ENCODE results near the gene TMEM234. TPM values are rescaled to one million over a fixed set of nuclear protein-coding genes. Genes with fewer than 3 reads are reported as not detected.
A peak's percentile ranks its signal among the peaks of the same experiment; 100 is the strongest.

The TMEM234 gene
- polyA plus RNA-seq, 2 donors: 10.4 to 15.6 TPM

DNA sequence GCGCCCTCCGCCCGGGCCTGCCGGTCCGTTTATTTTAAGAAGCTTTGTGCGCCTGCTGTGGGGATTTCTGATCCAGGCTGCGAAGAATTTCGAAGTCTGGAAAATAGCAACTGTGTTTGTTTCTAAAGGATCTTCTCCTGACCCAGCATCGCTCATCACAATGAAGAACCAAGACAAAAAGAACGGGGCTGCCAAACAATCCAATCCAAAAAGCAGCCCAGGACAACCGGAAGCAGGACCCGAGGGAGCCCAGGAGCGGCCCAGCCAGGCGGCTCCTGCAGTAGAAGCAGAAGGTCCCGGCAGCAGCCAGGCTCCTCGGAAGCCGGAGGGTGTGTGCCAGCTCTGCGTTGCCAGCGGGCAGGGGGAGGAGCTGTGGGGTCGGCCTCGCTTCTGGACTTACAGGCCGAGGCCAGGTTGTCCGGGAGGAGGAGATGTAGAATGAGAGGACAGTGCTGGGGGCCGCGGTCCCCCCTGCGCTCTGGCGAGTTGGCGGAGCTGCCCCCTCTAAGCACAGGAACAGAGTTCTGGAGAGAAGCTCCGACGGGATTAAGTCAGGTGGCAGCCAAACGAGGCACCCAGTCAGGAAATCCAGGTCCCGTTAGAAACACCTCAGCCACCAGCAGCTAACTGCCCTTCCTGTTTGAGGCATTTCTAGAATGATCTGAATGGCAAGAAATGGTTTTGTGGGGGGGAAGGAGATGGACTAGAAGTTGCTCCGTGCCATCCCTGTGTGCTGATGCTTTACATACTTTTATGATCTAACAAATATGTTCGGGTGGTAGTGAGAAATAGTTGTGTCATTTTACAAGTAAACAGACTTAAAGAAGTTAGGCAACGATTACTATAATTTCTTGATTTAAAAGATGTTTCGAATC is 41.7 kb downstream of the TMEM234 start:
- whole genome bisulfite sequencing, 2 donors: 3 to 4% methylated on average over 36 of the region's 36 CpGs
- no peaks in the 10 kb centered on the region for H3K27me3 ChIP-seq (ENCODE audit: control insufficient read depth in 1 of 2, insufficient read depth in 2 of 2, low read length in 2 of 2)
- H3K9me3 ChIP-seq (ENCODE audit: control insufficient read depth in 2 of 2, insufficient read depth in 1 of 2, low read depth in 1 of 2, low read length in 1 of 2): no peaks in the 10 kb centered on the region
- H3K4me3 ChIP-seq (ENCODE audit: low read depth in 1 of 2, low read length in 2 of 2): peak overlapping the region; percentile 54 to 74
- peaks cover 7 to 12% of the 10 kb centered on the region in 2 donors for H3K36me3 ChIP-seq (ENCODE audit: control insufficient read depth in 2 of 2, insufficient read depth in 2 of 2, low read length in 1 of 2)
- peak overlapping the region; percentile 93 to 99 for H3K27ac ChIP-seq (ENCODE audit: low read depth in 2 of 2, low read length in 1 of 2)
- H3K4me1 ChIP-seq (ENCODE audit: control insufficient read depth in 2 of 2, insufficient read depth in 2 of 2, low read length in 1 of 2): peaks cover 0 to 10% of the 10 kb centered on the region in 2 donors

- Histone ChIP-seq H3K36me3 (ENCODE audit: control insufficient read depth in 2 of 2, insufficient read depth in 2 of 2, low read length in 1 of 2) (peaks cover 4 to 11% of the 10 kb centered on the region in 2 donors), H3K9me3 (ENCODE audit: control insufficient read depth in 2 of 2, insufficient read depth in 1 of 2, low read depth in 1 of 2, low read length in 1 of 2) (no peaks in the 10 kb centered on the region), H3K27me3 (ENCODE audit: control insufficient read depth in 1 of 2, insufficient read depth in 2 of 2, low read length in 2 of 2) (no peaks in the 10 kb centered on the region), H3K4me3 (ENCODE audit: low read depth in 1 of 2, low read length in 2 of 2) (peak within 1 kb of the TSS; percentile 54 to 74), H3K4me1 (ENCODE audit: control insufficient read depth in 2 of 2, insufficient read depth in 2 of 2, low read length in 1 of 2) (peaks cover 0 to 10% of the 10 kb centered on the region in 2 donors), H3K27ac (ENCODE audit: low read depth in 2 of 2, low read length in 1 of 2) (peak within 1 kb of the TSS; percentile 93 to 99)
- WGBS, 2 donors: 0 to 1% methylated on average over 63 to 79 of the region's 79 CpGs
These were observed 42.5 kb downstream of the TMEM234 start, which contains the start of gene TXLNA for GRCh38 chr1:32179443-32180185. TXLNA (plus strand) TSS chr1:32179675; CDS start chr1:32180346, 671 bp downstream.

DNA sequence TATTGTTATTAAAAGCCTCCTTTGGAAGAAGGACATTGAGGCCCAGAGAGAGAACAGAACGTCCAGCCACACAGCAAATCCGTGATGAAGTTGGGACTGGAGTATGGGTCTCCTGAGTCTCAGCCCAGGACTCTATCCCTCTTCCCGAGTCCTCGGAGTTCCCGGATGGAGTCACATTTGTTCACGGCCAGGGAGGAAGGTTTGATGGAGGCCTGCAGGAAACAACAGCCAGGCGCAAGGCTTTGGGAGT is 43.0 kb downstream of the TMEM234 start:
- Histone ChIP-seq H3K9me3 (ENCODE audit: control insufficient read depth in 2 of 2, insufficient read depth in 1 of 2, low read depth in 1 of 2, low read length in 1 of 2) (no peaks in the 10 kb centered on the region), H3K36me3 (ENCODE audit: control insufficient read depth in 2 of 2, insufficient read depth in 2 of 2, low read length in 1 of 2) (peaks cover 0 to 7% of the 10 kb centered on the region in 2 donors), H3K4me3 (ENCODE audit: low read depth in 1 of 2, low read length in 2 of 2) (peak overlapping the region; percentile 54 to 74), H3K27me3 (ENCODE audit: control insufficient read depth in 1 of 2, insufficient read depth in 2 of 2, low read length in 2 of 2) (no peaks in the 10 kb centered on the region), H3K27ac (ENCODE audit: low read depth in 2 of 2, low read length in 1 of 2) (peak overlapping the region; percentile 93 to 99), H3K4me1 (ENCODE audit: control insufficient read depth in 2 of 2, insufficient read depth in 2 of 2, low read length in 1 of 2) (peaks cover 0 to 10% of the 10 kb centered on the region in 2 donors)
- 11 to 12% methylated on average over 7 of the region's 7 CpGs for WGBS, 2 donors

DNA sequence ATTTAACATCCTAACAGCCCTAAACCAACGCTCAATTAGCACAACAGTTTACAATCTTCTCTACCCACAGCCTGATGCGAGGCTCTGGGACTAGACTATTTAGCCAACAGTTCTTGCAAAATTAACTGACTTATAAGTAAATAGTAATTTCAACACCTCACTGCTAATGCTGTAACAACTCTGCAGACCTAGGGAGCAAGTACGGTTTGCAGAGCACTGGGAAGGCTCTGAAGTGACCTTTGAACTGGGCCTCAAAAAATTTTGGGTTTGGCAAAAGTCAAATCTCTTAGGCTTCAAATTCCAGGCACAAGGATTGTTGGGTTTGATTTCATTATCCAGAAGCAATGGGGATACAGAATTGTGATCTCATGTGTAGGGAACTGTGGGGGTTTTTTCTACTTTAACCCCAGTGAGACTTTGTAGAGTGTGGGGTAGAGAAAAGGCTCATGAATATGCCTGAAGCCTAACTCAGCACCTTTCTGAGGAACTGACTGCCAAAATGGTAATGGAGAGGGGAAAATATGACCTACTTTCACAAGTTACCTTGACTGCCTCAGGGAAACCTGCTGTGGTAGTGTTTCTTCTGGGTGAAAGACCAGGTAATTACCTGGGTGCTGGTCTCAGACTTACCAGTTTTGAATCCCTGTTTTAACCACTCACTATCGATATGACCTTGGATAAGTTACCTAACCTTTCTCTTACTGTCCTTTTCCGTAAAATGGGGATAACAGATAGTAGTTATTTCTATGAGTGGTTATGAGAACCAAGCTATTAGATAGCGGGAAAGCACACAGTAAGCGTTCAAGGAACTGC is 43.6 kb downstream of the TMEM234 start:
- Histone ChIP-seq H3K4me3 (ENCODE audit: low read depth in 1 of 2, low read length in 2 of 2) (peak overlapping the region in 1 of 2 donors; percentile 54), H3K4me1 (ENCODE audit: control insufficient read depth in 2 of 2, insufficient read depth in 2 of 2, low read length in 1 of 2) (peaks cover 0 to 10% of the 10 kb centered on the region in 2 donors), H3K9me3 (ENCODE audit: control insufficient read depth in 2 of 2, insufficient read depth in 1 of 2, low read depth in 1 of 2, low read length in 1 of 2) (no peaks in the 10 kb centered on the region), H3K27ac (ENCODE audit: low read depth in 2 of 2, low read length in 1 of 2) (peak overlapping the region; percentile 93 to 99), H3K36me3 (ENCODE audit: control insufficient read depth in 2 of 2, insufficient read depth in 2 of 2, low read length in 1 of 2) (peaks cover 2 to 7% of the 10 kb centered on the region in 2 donors), H3K27me3 (ENCODE audit: control insufficient read depth in 1 of 2, insufficient read depth in 2 of 2, low read length in 2 of 2) (no peaks in the 10 kb centered on the region)
- WGBS, 2 donors: 87 to 89% methylated on average over 7 of the region's 7 CpGs

DNA sequence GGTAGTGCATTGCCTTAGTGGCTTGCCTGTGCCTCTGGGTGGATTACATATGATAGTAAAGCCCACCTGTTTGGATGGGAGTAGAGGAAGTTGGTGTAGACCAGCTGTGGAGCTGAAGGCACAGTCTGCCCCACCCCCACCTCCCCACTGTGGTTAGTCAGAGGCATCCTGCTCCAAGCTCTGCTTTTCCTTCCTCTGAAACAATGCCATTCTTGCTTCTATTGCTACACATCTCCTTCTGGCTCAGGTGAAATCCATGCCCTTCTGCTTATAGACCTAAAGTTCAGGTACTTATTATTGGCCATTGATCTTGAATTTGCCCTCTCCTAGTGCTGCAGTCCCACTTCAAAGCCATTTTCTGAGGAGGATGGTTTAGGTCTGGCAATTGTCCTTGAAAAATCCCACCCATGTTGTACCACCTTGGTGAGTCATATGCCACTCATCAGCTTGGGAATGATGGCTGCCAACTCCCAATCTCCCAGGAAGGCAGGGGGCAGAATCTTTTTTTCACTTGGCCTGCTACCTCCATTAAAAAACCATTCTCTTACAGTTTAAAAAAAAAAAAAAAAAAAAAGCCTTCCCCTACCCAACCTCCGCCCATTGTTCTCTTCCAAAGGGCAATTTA is 49.4 kb downstream of the TMEM234 start:
- 94 to 98% methylated on average over 1 of the region's 1 CpG for WGBS, 2 donors
- Histone ChIP-seq H3K27ac (ENCODE audit: low read depth in 2 of 2, low read length in 1 of 2) (no peak overlapping the region), H3K27me3 (ENCODE audit: control insufficient read depth in 1 of 2, insufficient read depth in 2 of 2, low read length in 2 of 2) (no peaks in the 10 kb centered on the region), H3K4me3 (ENCODE audit: low read depth in 1 of 2, low read length in 2 of 2) (no peak overlapping the region), H3K36me3 (ENCODE audit: control insufficient read depth in 2 of 2, insufficient read depth in 2 of 2, low read length in 1 of 2) (peaks cover 14 to 26% of the 10 kb centered on the region in 2 donors), H3K4me1 (ENCODE audit: control insufficient read depth in 2 of 2, insufficient read depth in 2 of 2, low read length in 1 of 2) (no peaks in the 10 kb centered on the region), H3K9me3 (ENCODE audit: control insufficient read depth in 2 of 2, insufficient read depth in 1 of 2, low read depth in 1 of 2, low read length in 1 of 2) (no peaks in the 10 kb centered on the region)

- 85 to 86% methylated on average over 4 of the region's 4 CpGs for WGBS, 2 donors
- H3K4me1 ChIP-seq (ENCODE audit: control insufficient read depth in 2 of 2, insufficient read depth in 2 of 2, low read length in 1 of 2): no peaks in the 10 kb centered on the region
- H3K27me3 ChIP-seq (ENCODE audit: control insufficient read depth in 1 of 2, insufficient read depth in 2 of 2, low read length in 2 of 2): no peaks in the 10 kb centered on the region
- H3K36me3 ChIP-seq (ENCODE audit: control insufficient read depth in 2 of 2, insufficient read depth in 2 of 2, low read length in 1 of 2): peaks cover 14 to 33% of the 10 kb centered on the region in 2 donors
- no peak overlapping the region for H3K27ac ChIP-seq (ENCODE audit: low read depth in 2 of 2, low read length in 1 of 2)
- no peaks in the 10 kb centered on the region for H3K9me3 ChIP-seq (ENCODE audit: control insufficient read depth in 2 of 2, insufficient read depth in 1 of 2, low read depth in 1 of 2, low read length in 1 of 2)
- no peak overlapping the region for H3K4me3 ChIP-seq (ENCODE audit: low read depth in 1 of 2, low read length in 2 of 2)
These were observed 51.2 kb downstream of the TMEM234 start for GRCh38 chr1:32170991-32171390.

Other genes with a start within 250 kb of the TMEM234 start
- 10 to 100 TPM; 55.1 to 63.4 TPM for gene KHDRBS1, start 208.5 kb downstream of the TMEM234 start, polyA plus RNA-seq
- gene TMEM39B, start 149.4 kb downstream of the TMEM234 start, polyA plus RNA-seq: 1 to 10 TPM; 6.8 to 9.5 TPM
- 1 to 10 TPM; 6.9 to 9.9 TPM for gene KPNA6, start 114.3 kb downstream of the TMEM234 start, polyA plus RNA-seq
- gene TXLNA, start 42.7 kb downstream of the TMEM234 start, polyA plus RNA-seq: 10 to 100 TPM; 10.2 to 13.5 TPM
- gene CCDC28B, start 21.8 kb downstream of the TMEM234 start, polyA plus RNA-seq: 1 to 10 TPM; 2.7 to 2.9 TPM
- gene IQCC, start 16.7 kb downstream of the TMEM234 start, polyA plus RNA-seq: 1 to 10 TPM; 1.5 to 1.6 TPM
- under 1 TPM in 1 of 2 donors, not detected in 1; 0.06 TPM for gene DCDC2B, start 13.3 kb downstream of the TMEM234 start, polyA plus RNA-seq
- gene EIF3I, start 54 bp upstream of the TMEM234 start, polyA plus RNA-seq: 100 to 1,000 TPM; 134 to 189 TPM
- gene FAM167B, start 24.9 kb upstream of the TMEM234 start, polyA plus RNA-seq: 1 to 10 TPM; 1.8 to 2.0 TPM
- gene LCK, start 28.9 kb upstream of the TMEM234 start, polyA plus RNA-seq: 1 to 10 TPM; 2.3 to 2.4 TPM
- 10 to 100 TPM; 43.8 to 90.3 TPM for gene HDAC1, start 69.7 kb upstream of the TMEM234 start, polyA plus RNA-seq
- gene MARCKSL1, start 113.9 kb upstream of the TMEM234 start, polyA plus RNA-seq: 1 to 10 TPM; 3.6 to 6.0 TPM
- gene FAM229A, start 140.1 kb upstream of the TMEM234 start, polyA plus RNA-seq: 1 to 10 TPM; 2.9 to 5.9 TPM
- under 1 TPM; 0.15 to 0.53 TPM for gene TSSK3, start 140.2 kb upstream of the TMEM234 start, polyA plus RNA-seq
- gene BSDC1, start 172.1 kb upstream of the TMEM234 start, polyA plus RNA-seq: 10 to 100 TPM; 24.1 to 26.9 TPM
- not detected for gene ZBTB8B, start 242.7 kb upstream of the TMEM234 start, polyA plus RNA-seq

All from esophagus (tissue), 2 donors.